Gastrocnemius medialis (tissue), 4 donors: Measurements from ENCODE around the gene ZNF615. TPM values are rescaled to one million over a fixed set of nuclear protein-coding genes. Genes with fewer than 3 reads are reported as not detected.
A peak's percentile ranks its signal among the peaks of the same experiment; 100 is the strongest.
"Not testable (repeated sequence)": the region's sequence is repeated elsewhere in the genome, so short reads cannot be mapped to it uniquely, and the experiment has no call there.

ENCODE experiments used
- ATAC-seq, 2 donors: fragments of 150-250 bp; one replicate each; pipeline ENCODE4 v1.9.1; 2016
- DNase-seq, 2 donors: peaks; one replicate each; pipeline ENCODE4 v3.0.0-alpha.2; 2019
- H3K27ac ChIP-seq, 4 donors: fragments of 200-600 bp; sonication (generic); 1 replicate in 1 of 4; 2 replicates in 3 of 4; pipeline ENCODE4 v1.5.1; 2016 to 2018; ENCODE audit warnings: mild to moderate bottlenecking in 2 of 4, moderate library complexity in 1 of 4
- H3K27me3 ChIP-seq, 3 donors: fragments of 200-600 bp; sonication (generic) in 2 of 3; 1 replicate in 1 of 3; 2 replicates in 2 of 3; pipeline versions ENCODE4 v1.5.1 to v1.6.0; 2016 to 2019; ENCODE audit warnings: mild to moderate bottlenecking in 1 of 3, moderate library complexity in 1 of 3
- H3K36me3 ChIP-seq, 2 donors: fragments of 200-600 bp; sonication (generic) in 1 of 2; one replicate each; pipeline ENCODE4 v1.5.1; 2017 to 2018
- H3K4me1 ChIP-seq, 2 donors: fragments of 200-600 bp; sonication (generic) in 1 of 2; one replicate each; pipeline ENCODE4 v1.5.1; 2016 to 2017; ENCODE audit warnings: mild to moderate bottlenecking in 2 of 2
- H3K4me3 ChIP-seq, 4 donors: fragments of 200-600 bp; sonication (generic) in 3 of 4; 1 replicate in 1 of 4; 2 replicates in 3 of 4; pipeline ENCODE4 v1.5.1; 2016 to 2019; ENCODE audit warnings: mild to moderate bottlenecking in 2 of 4
- H3K9me3 ChIP-seq, 3 donors: fragments of 200-600 bp; sonication (generic) in 2 of 3; 1 replicate in 1 of 3; 2 replicates in 2 of 3; pipeline ENCODE4 v1.5.1; 2016 to 2019
- POLR2A ChIP-seq, 2 donors: fragments of 450-650 bp; IDR thresholded peaks; one replicate each; pipeline ENCODE4 v1.6.1; 2017; ENCODE audit warnings: antibody characterized with exemption in 2 of 2, mild to moderate bottlenecking in 2 of 2, moderate library complexity in 2 of 2
- in situ Hi-C, 4 donors: fragments of 200-750 bp; cut with MboI; loops; one replicate each; pipeline versions ENCODE4 v1.15.0 to v1.8.0; 2017; ENCODE audit warnings: low sequenced_read_pairs in 4 of 4
- intact Hi-C: fragments of 100-400 bp; cut with DNase I; formaldehyde crosslinking; loops from one replicate; pipeline ENCODE4 v1.15.1; 2023; ENCODE audit warnings: low total_unique reads
- total RNA-seq, 4 donors: library from RNA; depleted of rRNA; stranded (reverse); fragments of >200 nt; gene quantifications; one replicate each; pipeline versions ENCODE4 v1.1.0 to v1.2.3, GENCODE V29; 2016
- TF ChIP-seq, protein P1 (sequence below), 5 experiments: fragments of 450-650 bp in 3 of 5; fragments of 200-600 bp in 2 of 5; sonication (generic) in 2 of 5; IDR thresholded peaks in 4 of 5; conservative IDR thresholded peaks in 1 of 5; 1 replicate in 4 of 5; 2 replicates in 1 of 5; pipeline ENCODE4 v1.5.1; 2016 to 2019; ENCODE audit warnings: antibody characterized with exemption in 5 of 5, mild to moderate bottlenecking in 3 of 5, moderate library complexity in 3 of 5

The ZNF615 gene
- total RNA-seq, 4 donors from 2014 or later = 5.6 to 8.9 (median 7.4) TPM

DNA sequence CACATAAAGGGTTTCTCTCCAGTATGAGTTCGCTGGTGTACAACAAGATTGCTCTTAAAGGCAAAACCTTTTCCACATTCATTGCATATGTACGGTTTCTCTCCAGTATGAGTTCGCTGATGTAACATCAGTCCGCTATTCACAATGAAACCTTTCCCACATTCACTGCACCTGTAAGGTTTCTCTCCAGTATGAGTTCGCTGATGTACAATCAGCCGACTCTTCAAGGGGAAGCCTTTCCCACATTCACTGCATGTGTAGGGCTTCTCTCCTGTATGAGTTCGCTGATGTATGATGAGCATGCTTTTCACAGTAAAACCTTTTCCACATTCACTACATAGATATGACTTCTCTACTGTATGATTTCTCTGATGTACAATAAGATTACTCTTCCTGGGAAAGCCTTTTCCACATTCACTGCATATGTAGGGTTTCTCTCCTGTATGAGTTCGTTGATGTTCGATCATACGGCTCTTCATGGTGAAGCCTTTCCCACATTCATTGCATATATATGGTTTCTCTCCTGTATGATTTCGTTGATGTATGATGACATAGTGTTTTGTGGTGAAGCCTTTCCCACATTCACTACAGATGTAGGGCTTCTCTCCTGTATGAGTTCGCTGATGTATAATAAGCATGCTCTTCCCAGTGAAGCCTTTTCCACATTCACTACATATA, 26.2 kb upstream of the ZNF615 start:
- H3K27me3 ChIP-seq = no peaks in the 10 kb centered on the region
- no peak for DNase-seq
- intact Hi-C loops (no loop called here), in situ Hi-C loops (no loop called here)
- H3K27ac ChIP-seq = no peak overlapping the region
- H3K36me3 ChIP-seq = peaks cover 32 to 94% of the 10 kb centered on the region in 2 donors
- TF ChIP-seq, protein P1, sequence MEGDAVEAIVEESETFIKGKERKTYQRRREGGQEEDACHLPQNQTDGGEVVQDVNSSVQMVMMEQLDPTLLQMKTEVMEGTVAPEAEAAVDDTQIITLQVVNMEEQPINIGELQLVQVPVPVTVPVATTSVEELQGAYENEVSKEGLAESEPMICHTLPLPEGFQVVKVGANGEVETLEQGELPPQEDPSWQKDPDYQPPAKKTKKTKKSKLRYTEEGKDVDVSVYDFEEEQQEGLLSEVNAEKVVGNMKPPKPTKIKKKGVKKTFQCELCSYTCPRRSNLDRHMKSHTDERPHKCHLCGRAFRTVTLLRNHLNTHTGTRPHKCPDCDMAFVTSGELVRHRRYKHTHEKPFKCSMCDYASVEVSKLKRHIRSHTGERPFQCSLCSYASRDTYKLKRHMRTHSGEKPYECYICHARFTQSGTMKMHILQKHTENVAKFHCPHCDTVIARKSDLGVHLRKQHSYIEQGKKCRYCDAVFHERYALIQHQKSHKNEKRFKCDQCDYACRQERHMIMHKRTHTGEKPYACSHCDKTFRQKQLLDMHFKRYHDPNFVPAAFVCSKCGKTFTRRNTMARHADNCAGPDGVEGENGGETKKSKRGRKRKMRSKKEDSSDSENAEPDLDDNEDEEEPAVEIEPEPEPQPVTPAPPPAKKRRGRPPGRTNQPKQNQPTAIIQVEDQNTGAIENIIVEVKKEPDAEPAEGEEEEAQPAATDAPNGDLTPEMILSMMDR (IDR thresholded peaks at IDR 0.05 in 4 of 5, conservative IDR thresholded peaks at IDR 0.05 in 1 of 5) = no peak
- no peak for TF ChIP-seq POLR2A (IDR thresholded peaks at IDR 0.05)
- H3K4me3 ChIP-seq = peak overlapping the region in 1 of 4 donors; percentile 45
- H3K9me3 ChIP-seq = peaks cover 15 to 93% (median 43%) of the 10 kb centered on the region in 3 donors
- no peak for ATAC-seq
- H3K4me1 ChIP-seq = no peaks in the 10 kb centered on the region

DNA sequence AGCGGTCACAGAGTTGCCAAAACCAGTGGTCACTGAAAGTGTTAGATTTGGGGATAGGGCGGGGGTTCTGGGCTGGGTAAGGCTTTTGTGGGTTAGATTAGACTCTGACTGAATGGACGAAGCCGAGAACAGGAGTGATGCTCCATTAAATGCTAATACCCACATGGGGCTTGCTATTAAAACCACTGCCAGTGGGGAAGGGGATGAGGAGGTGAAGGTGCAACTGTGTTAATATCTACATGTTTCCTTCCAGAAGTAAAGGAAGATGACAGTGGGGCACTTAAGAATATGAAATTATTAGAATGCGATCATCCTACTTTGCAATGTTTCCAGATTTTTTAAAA, 20.7 kb upstream of the ZNF615 start:
- intact Hi-C loops (loop anchor here (1.0 to 10.0 kb wide), 6 partner anchors 20 to 324 kb away; partner anchors contain the start of genes ZNF350, ZNF613, ZNF615 and ZNF841), in situ Hi-C loops (no loop called here)
- DNase-seq = no peak
- peaks cover 15 to 73% of the 10 kb centered on the region in 2 donors for H3K36me3 ChIP-seq
- peaks cover 0 to 72% (median 17%) of the 10 kb centered on the region in 3 donors for H3K9me3 ChIP-seq
- no peaks in the 10 kb centered on the region for H3K27me3 ChIP-seq
- H3K4me3 ChIP-seq = peak overlapping the region; percentile 77 to 87 (median 82)
- peaks cover 7 to 10% of the 10 kb centered on the region in 2 donors for H3K4me1 ChIP-seq
- TF ChIP-seq, protein P1 (IDR thresholded peaks at IDR 0.05 in 4 of 5, conservative IDR thresholded peaks at IDR 0.05 in 1 of 5) = no peak
- TF ChIP-seq POLR2A (IDR thresholded peaks at IDR 0.05) = no peak
- ATAC-seq = peak; percentile 18 to 29
- H3K27ac ChIP-seq = peak overlapping the region; percentile 90 to 95 (median 92)

DNA sequence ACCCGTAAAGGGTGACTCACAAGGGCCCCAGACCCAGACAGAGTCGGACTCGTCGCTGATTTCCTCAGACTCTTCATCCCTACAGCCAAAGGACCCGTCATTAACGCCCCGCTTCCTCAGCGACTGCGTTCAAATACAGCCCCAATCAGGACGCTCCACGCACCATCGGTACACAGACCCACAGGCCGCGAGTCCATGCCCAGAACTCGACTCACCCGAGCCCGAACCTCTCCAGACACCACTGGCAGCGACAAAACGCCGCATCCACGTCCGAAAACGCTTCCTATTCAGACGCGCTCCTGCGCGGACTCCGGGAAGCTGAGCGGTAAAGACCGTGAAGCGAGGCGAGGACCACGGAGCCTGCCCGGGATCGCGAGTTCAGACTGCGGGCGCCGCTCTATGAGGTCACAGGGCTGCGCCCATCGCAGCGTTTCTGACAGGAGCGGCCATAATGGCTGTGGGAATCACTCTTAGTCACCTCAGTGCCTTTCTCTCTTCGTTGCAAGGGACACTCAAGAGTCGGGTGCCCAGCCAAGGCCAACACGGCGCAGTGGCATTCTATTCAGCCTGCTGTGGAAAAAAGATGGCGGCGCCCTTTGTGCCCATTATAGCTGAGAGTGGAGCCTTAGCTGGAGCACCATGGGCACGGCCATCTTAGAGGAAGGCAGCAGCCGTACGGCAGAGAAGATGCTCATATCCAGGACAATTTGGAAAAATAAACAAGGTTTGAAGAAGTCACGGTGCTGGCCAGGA, 20.2 kb upstream of the ZNF615 start, which contains the start of gene ZNF614:
Gene ZNF614 (minus strand): TSS at position 353 of the 753 bp plus-strand sequence. CDS start 2,634 bp downstream, outside the sequence.
- peaks cover 0 to 72% (median 12%) of the 10 kb centered on the region in 3 donors for H3K9me3 ChIP-seq
- peaks cover 19 to 73% of the 10 kb centered on the region in 2 donors for H3K36me3 ChIP-seq

DNA sequence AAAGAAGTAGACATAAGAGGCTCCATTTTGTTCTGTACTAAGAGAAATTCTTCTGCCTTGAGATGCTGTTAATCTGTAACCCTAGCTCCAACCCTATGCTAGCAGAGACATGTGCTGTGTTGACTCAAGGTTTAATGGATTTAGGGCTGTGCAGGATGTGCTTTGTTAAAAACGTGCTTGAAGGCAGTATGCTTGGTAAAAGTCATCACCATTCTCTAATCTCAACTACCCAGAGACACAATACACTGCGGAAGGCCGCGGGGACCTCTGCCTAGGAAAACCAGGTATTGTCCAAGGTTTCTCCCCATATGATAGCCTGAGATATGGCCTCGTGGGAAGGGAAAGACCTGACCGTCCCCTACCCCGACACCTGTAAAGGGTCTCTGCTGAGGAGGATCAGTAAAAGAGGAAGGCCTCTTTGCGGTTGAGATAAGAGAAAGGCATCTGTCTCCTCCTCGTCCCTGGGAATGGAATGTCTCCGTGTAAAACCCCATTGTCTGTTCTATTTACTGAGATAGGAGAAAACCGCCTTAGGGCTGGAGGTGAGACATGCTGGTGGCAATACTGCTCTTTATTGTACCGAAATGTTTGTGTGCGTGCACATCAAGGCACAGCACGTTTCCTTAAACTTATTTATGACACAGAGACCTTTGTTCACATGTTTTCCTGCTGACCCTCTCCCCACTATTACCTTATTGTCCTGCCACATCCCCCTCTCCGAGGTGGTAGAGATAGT, 18.4 kb upstream of the ZNF615 start:
- Histone ChIP-seq H3K9me3 (peaks cover 0 to 56% (median 4%) of the 10 kb centered on the region in 3 donors), H3K36me3 (peaks cover 30 to 75% of the 10 kb centered on the region in 2 donors), H3K4me3 (peak overlapping the region in 1 of 4 donors; percentile 87)
- intact Hi-C loops = loop anchor here (5.0 to 10.0 kb wide), 2 partner anchors 99 to 322 kb away; partner anchors contain the start of gene ZNF613
- DNase-seq, H3K4me1 ChIP-seq, in situ Hi-C loops, ATAC-seq, H3K27ac ChIP-seq, H3K27me3 ChIP-seq: not testable (repeated sequence)

More for the DNA sequence above, 20.2 kb upstream of the ZNF615 start, which contains the start of gene ZNF614:
- in situ Hi-C loops = no loop called here
- TF ChIP-seq POLR2A (IDR thresholded peaks at IDR 0.05) = peak; percentile 17 to 41
- TF ChIP-seq, protein P1 (IDR thresholded peaks at IDR 0.05 in 4 of 5, conservative IDR thresholded peaks at IDR 0.05 in 1 of 5) = no peak
- intact Hi-C loops = loop anchor here (1.0 to 10.0 kb wide), 6 partner anchors 20 to 323 kb away; partner anchors contain the start of genes ZNF350, ZNF613, ZNF615 and ZNF841
- H3K4me1 ChIP-seq = peaks cover 7 to 10% of the 10 kb centered on the region in 2 donors
- ATAC-seq (peak; percentile 98), DNase-seq (peak; percentile 68 to 80)
- H3K27ac ChIP-seq = peak within 1 kb of the TSS; percentile 90 to 95 (median 92)
- H3K4me3 ChIP-seq = peak within 1 kb of the TSS; percentile 77 to 87 (median 82)
- no peaks in the 10 kb centered on the region for H3K27me3 ChIP-seq

DNA sequence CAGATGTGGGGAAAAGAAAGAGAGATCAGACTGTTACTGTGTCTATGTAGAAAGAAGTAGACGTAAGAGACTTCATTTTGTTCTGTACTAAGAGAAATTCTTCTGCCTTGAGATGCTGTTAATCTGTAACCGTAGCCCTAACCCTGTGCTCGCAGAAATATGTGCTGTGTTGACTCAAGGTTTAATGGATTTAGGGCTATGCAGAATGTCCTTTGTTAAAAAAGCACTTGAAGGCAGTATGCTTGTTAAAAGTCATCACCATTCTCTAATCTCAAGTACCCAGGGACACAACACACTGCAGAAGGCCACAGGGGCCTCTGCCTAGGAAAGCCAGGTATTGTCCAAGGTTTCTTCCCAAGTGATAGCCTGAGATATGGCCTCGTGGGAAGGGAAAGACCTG, 16.5 kb upstream of the ZNF615 start:
- DNase-seq, H3K4me1 ChIP-seq, H3K27ac ChIP-seq, H3K27me3 ChIP-seq, ATAC-seq, in situ Hi-C loops, H3K4me3 ChIP-seq: not testable (repeated sequence)
- H3K36me3 ChIP-seq = peaks cover 34 to 76% of the 10 kb centered on the region in 2 donors
- H3K9me3 ChIP-seq = peaks cover 0 to 47% (median 2%) of the 10 kb centered on the region in 3 donors
- intact Hi-C loops = loop anchor here (10.0 kb wide), 1 partner anchor 320 kb away; no protein-coding TSS in a partner anchor
